Brain microvascular endothelial cell (primary cell): ENCODE data around the gene METTL18.
A peak's percentile ranks its signal among the peaks of the same experiment; 100 is the strongest.

Source experiments
- DNase-seq: peaks from one replicate; pipeline ENCODE4 v3.0.0-alpha.2; 2020
- H3K27ac ChIP-seq: fragments of 250-450 bp; sonication (Bioruptor Pico); 2 replicates; pipeline ENCODE4 v1.5.1; 2020; ENCODE audit warnings: mild to moderate bottlenecking, moderate library complexity
- H3K27me3 ChIP-seq: fragments of 250-450 bp; sonication (Bioruptor Pico); replicated peaks from 2 replicates; pipeline ENCODE4 v1.5.1; 2020; ENCODE audit warnings: mild to moderate bottlenecking
- H3K36me3 ChIP-seq: fragments of 250-450 bp; sonication (Bioruptor Pico); replicated peaks from 2 replicates; pipeline ENCODE4 v1.5.1; 2020; ENCODE audit warnings: mild to moderate bottlenecking
- H3K4me3 ChIP-seq: 2 replicates; pipeline ENCODE4 v1.5.1; 2011; ENCODE audit warnings: low read depth, mild to moderate bottlenecking, control low read depth, low read length, moderate library complexity
- CTCF ChIP-seq: IDR thresholded peaks from 2 replicates; pipeline ENCODE4 v1.5.1; 2011; ENCODE audit warnings: low read depth, mild to moderate bottlenecking, moderate library complexity, low read length, control low read depth, inconsistent platforms; ENCODE audit errors: missing control alignments
- in situ Hi-C: cut with HindIII; loops from 2 replicates; pipeline ENCODE4 v1.10.0; 2017; ENCODE audit warnings: low sequenced_read_pairs, low pct_ligation_motif_present

METTL18 gene

GRCh38 chr1:169794530-169795416 lies at the start of gene METTL18:
Gene METTL18, minus strand, starts transcription at chr1:169794907. Its CDS starts 1,212 bp downstream, at chr1:169793695.
- Histone ChIP-seq H3K27ac (peak within 1 kb of the TSS; percentile 88), H3K4me3 (peak within 1 kb of the TSS; percentile 87), H3K36me3 (no peaks in the 10 kb centered on the region), H3K27me3 (no peaks in the 10 kb centered on the region)
- in situ Hi-C loops: no loop called here
- peak; percentile 93 for DNase-seq
- peak; percentile 4 for TF ChIP-seq CTCF

DNA sequence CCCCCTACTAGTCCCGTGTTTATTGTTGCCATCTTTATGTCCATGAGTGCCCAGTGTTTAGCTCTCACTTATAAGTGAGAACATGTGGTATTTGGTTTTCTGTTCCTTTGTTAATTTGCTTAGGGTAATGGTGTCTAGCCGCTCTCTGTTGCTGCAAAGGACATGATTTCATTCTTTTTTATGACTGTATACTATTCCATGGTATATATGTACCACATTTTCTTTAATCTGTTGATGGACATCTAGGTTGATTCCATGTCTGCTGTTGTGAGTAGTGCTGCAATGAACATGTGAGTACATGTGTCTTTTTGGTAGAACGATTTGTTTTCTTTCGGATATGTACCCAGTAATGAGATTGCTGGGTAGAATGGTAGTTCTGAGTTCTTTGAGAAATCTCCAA lies 44.2 kb upstream of the METTL18 start:
- Histone ChIP-seq H3K27me3 (no peaks in the 10 kb centered on the region), H3K4me3 (no peak overlapping the region), H3K27ac (no peak overlapping the region), H3K36me3 (no peaks in the 10 kb centered on the region)
- TF ChIP-seq CTCF: no peak
- DNase-seq: no peak
- in situ Hi-C loops: no loop called here

DNA sequence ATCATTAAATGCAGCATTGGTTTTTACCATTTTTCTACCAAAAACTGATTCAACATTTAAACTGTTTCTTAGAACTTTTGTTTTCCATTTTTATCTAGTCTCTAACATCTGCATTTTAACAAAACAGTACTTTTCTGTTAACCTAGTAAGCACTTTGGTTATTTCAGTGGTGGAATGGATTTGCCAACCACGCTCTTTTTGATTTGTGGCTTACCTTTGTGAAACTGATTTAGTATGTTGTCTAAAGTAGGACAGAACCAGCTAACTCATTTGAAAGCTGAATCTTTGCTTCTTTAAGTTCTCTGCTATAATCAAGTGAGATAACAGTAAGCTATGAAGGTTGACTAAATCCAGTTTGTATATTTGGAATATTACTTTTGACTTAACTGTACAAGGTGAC lies 41.5 kb upstream of the METTL18 start:
- Histone ChIP-seq H3K27me3 (no peaks in the 10 kb centered on the region), H3K36me3 (no peaks in the 10 kb centered on the region), H3K4me3 (no peak overlapping the region), H3K27ac (no peak overlapping the region)
- TF ChIP-seq CTCF: no peak
- in situ Hi-C loops: no loop called here
- DNase-seq: no peak

GRCh38 chr1:169835647-169836046 lies 40.9 kb upstream of the METTL18 start:
- H3K27ac ChIP-seq: no peak overlapping the region
- no peaks in the 10 kb centered on the region for H3K27me3 ChIP-seq
- DNase-seq: no peak
- no peak for TF ChIP-seq CTCF
- in situ Hi-C loops: no loop called here
- no peak overlapping the region for H3K4me3 ChIP-seq
- no peaks in the 10 kb centered on the region for H3K36me3 ChIP-seq

- DNase-seq: no peak
- Histone ChIP-seq H3K4me3 (no peak overlapping the region), H3K27me3 (no peaks in the 10 kb centered on the region), H3K27ac (no peak overlapping the region), H3K36me3 (no peaks in the 10 kb centered on the region)
- in situ Hi-C loops: no loop called here
- TF ChIP-seq CTCF: no peak
Measured at GRCh38 chr1:169834869-169835268, 40.2 kb upstream of the METTL18 start.
